Ramos (cell line): ENCODE results near the gene SPATA33.
"Not testable (repeated sequence)": the region's sequence is repeated elsewhere in the genome, so short reads cannot be mapped to it uniquely, and the experiment has no call there.

Experiments
- in situ Hi-C: fragments of 300-500 bp; cut with MboI; formaldehyde crosslinking; loops from one replicate; pipeline ENCODE4 v1.14.3; 2022; ENCODE audit warnings: low sequenced_read_pairs; ENCODE audit not compliant: unreplicated experiment

SPATA33 gene

DNA sequence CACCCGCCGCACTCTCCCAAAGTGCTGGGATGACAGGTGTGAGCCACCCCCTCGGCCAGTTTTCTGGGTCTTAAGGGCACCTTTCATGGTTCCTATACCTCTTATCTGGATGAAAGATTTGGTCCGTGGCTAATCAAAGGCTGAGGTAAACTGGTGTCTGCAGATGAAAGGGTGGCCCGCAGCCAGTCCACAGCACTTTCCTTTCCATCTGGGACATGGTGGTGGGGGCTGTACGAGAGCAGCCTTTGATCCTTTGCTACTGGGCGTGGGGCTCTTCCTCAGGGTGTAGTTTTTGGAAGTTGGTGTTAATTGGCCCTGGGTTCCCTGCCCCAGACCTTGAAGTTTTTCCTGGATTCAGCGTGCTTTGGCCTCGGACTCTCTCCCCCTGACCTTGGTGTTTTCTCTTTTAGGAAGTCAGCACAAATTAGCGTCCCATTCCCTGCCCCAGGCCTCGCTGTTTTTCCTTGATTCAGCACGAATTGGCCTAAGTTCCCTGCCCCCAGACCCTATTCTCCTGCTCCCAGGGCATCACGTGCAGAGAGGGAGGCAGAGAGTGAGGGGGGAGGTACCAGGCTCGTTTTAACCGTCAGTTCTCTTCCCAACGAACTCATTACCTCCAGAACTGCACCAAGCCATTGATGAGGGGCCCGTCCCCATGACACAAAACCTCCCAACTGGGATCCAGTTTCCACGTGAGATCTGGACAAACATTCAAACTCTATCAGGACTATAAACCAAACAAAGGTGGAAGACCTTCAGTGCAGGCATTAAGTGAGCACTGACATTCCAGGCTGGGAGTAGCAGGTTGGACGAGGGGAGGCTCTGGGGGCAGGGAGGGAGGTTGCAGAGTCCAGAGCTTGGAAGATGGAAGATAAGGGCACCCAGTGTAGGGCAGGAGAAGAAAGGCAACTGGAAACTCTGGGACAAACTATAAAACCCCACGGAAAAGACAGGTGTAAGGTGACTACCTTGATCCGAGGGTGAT is 32.6 kb upstream of the SPATA33 start:
- in situ Hi-C loops: no loop called here

DNA sequence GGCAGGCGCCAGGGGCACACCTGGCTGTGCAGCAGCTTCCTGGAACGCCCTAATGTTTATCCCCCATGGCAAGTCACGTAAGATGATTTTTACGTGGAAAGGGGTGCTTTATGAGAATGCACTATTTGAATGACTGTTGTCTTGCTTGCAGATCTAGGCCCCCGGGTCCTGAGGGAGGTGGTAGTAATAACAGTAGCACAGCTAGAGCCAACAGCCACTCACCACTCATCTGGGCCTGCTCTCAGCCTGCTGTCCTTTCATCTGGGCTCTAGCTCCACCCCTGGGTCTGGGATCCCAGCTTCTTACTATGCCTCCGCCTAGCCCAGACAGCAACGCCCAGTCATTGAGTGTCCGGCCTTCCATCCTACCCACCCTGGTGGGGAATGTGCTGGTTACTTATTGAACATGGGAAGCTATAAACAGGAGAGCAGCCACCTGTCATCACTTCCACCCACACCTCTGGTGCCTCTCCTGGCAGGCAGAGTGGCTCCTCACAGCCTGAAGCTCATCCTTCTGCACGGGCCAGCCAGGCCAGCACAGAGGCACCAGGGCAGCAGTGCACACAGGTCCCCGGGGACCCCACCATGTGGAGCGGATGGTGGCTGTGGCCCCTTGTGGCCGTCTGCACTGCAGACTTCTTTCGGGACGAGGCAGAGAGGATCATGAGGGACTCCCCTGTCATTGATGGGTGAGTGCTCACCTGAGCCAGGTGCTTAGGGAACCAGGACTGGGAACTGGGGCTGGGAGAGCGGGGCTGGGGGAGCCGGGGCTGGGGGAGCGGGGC is 27.6 kb upstream of the SPATA33 start:
- in situ Hi-C loops: no loop called here

GRCh38 chr16:89633064-89633631 is 24.5 kb upstream of the SPATA33 start:
- in situ Hi-C loops: no loop called here

- in situ Hi-C loops: not testable (repeated sequence)
These were observed 22.9 kb upstream of the SPATA33 start for GRCh38 chr16:89634463-89635385.

GRCh38 chr16:89636663-89637062 is 21.0 kb upstream of the SPATA33 start:
- in situ Hi-C loops: no loop called here

DNA sequence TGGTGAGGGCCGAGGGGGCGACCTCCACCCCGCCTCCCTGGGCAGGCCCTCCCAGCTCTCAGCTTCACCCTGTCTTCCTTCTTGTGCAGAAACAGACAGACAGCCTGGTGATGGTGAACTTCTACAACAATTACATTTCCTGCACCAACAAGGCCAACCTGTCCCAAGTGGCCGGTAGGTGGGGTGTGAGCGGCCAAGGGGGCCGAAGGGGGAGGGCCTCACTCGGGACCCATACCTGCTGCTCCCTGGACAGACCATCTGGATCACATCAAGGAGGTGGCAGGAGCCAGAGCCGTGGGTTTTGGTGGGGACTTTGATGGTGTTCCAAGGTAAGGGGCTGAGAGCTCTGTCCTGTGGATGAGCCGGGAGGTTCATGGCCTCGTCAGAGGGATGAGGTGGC is 20.3 kb upstream of the SPATA33 start:
- in situ Hi-C loops: no loop called here

DNA sequence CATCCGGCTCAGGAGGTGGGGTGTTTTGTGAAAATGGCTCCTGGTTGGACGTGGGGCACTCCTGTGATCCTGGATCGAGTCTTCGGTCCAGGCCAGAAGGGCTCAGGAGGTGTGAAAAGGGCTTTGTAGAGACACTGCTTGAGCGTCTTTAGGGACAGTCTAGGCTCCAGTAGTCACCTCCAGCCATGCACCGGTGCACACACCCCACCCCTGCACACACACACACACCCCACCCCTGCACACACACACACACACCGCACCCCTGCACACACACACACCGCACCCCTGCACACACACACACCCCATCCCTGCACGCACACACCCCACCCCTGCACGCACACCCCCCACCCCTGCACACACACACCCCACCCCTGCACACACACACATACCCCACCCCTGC is 19.2 kb upstream of the SPATA33 start:
- in situ Hi-C loops: no loop called here

GRCh38 chr16:89639385-89639784 is 18.3 kb upstream of the SPATA33 start:
- in situ Hi-C loops: no loop called here

GRCh38 chr16:89641458-89642119 is 16.0 kb upstream of the SPATA33 start:
- in situ Hi-C loops: no loop called here

DNA sequence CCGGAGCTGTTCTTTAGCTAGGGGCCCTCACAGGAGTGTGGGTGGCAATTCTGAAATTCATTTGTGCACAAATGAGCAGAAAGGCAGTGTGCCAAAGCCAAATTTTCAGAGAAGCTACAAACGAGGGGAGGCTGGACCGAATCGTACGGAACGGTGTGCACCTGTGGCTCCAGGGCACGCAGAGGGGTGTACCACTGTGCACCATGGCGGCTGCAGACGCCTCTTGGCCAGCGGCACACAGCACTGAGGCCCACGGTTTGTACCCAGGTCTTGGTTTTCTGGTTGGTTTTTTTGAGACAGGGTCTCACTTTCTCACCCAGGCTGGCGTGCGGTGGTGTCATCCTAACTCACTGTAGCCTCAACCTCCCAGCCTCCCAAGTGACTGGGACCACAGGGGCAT is 15.1 kb upstream of the SPATA33 start:
- in situ Hi-C loops: no loop called here

GRCh38 chr16:89643769-89644300 is 13.8 kb upstream of the SPATA33 start:
- in situ Hi-C loops: no loop called here

GRCh38 chr16:89645122-89645521 is 12.5 kb upstream of the SPATA33 start:
- in situ Hi-C loops: no loop called here

- in situ Hi-C loops: no loop called here
These were observed 11.4 kb upstream of the SPATA33 start for GRCh38 chr16:89646270-89646669.

DNA sequence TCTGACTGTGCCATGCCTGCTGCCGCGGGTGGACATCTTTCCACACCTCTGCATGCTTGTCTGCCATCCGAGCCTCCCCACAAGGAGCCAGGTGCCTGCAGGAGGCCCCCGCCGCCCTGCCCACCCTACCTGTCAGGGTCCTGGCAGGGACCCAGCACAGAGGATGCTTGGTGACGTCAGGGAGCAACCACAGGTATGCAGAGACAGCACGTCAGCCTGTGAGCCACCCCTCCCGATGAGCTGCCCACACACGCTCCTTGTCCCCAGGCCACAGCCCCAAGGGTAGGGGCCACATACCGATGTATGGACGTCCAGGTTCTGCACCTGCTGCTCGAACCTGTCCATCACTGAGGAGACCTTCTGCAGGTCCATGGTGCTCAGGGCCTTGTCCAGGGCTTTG is 10.7 kb upstream of the SPATA33 start:
- in situ Hi-C loops: no loop called here

DNA sequence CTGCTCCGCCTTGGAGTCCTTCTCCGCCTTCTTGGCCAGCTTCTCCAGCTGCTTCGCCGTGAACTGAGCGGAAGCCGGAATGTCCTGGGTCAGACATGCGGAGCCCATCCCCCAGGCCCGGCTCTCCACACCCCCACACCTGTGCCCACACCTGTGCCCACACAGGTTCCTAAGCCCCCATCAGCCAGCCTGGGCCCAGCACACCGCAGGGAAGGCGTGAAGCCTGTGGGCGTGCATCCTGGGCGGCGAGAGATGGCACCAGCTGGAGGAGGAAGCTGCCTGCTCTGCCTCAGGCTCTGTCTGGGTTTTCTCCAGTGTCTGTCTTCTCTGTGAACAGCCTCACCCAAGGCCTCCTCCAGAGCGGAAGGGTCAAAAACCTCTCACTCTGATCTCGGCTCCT is 6.1 kb upstream of the SPATA33 start:
- in situ Hi-C loops: no loop called here

GRCh38 chr16:89653656-89654295 is 3.9 kb upstream of the SPATA33 start:
- in situ Hi-C loops: no loop called here

- in situ Hi-C loops: no loop called here
These were observed 2.5 kb upstream of the SPATA33 start for GRCh38 chr16:89655062-89655643.

- in situ Hi-C loops: no loop called here
These were observed 1.1 kb upstream of the SPATA33 start for GRCh38 chr16:89656435-89657121.
